ENCODE data around the gene ZNF500. TPM values are rescaled to one million over a fixed set of nuclear protein-coding genes. Genes with fewer than 3 reads are reported as not detected.

The ZNF500 gene
- total RNA-seq, 1 donor from 2014 or later = 23.5 TPM

- Mint-ChIP-seq H3K27me3 (no peaks in the 10 kb centered on the region), H3K4me1 (ENCODE audit: low read depth) (peaks cover 13% of the 10 kb centered on the region), H3K36me3 (ENCODE audit: insufficient read depth) (no peaks in the 10 kb centered on the region), H3K9me3 (ENCODE audit: low read depth) (no peaks in the 10 kb centered on the region), H3K4me3 (ENCODE audit: low read depth) (no peak overlapping the region), H3K27ac (no peak overlapping the region)
- DNase-seq (ENCODE audit: low spot score, unreplicated experiment) = no peak
- TF ChIP-seq, protein P1, sequence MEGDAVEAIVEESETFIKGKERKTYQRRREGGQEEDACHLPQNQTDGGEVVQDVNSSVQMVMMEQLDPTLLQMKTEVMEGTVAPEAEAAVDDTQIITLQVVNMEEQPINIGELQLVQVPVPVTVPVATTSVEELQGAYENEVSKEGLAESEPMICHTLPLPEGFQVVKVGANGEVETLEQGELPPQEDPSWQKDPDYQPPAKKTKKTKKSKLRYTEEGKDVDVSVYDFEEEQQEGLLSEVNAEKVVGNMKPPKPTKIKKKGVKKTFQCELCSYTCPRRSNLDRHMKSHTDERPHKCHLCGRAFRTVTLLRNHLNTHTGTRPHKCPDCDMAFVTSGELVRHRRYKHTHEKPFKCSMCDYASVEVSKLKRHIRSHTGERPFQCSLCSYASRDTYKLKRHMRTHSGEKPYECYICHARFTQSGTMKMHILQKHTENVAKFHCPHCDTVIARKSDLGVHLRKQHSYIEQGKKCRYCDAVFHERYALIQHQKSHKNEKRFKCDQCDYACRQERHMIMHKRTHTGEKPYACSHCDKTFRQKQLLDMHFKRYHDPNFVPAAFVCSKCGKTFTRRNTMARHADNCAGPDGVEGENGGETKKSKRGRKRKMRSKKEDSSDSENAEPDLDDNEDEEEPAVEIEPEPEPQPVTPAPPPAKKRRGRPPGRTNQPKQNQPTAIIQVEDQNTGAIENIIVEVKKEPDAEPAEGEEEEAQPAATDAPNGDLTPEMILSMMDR (IDR thresholded peaks at IDR 0.05; ENCODE audit: unreplicated experiment) = no peak
These were observed 17.0 kb upstream of the ZNF500 start for GRCh38 chr16:4783951-4784336.

DNA sequence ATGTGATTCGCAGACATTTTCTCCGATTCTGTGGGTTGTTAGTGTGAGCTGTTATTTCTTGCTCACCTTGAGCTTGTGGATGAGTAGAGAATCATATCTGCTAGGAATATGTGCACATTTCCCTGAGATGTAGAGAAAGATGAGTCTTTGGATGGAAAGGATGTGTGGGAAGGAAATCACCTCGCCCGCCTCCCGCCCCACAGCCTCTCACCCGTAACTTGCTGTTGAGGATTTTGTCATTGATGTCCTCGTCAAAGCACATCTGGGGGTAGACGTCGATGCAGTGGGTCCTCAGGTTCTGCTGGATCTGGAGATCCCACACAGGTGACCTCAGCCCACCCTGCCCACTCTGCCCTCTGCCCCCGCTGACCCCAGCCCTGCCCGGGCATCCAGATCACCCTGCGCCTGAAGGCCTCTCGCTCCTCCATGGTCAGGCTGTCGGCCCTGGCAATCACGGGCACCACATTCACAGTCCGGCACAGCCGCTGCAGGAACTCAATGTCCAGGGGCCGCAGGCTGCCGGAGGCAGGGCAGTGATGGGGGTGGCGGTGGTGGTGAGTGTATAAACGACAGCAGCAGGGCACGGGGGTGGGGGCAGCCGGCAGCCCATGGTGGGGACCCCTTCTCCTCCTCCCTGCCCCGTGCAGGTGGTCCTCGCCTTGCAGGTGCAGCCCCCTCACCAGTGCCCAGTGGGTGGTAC, 16.4 kb upstream of the ZNF500 start:
- no peak for DNase-seq (ENCODE audit: low spot score, unreplicated experiment)
- peaks cover 8% of the 10 kb centered on the region for H3K4me1 Mint-ChIP-seq (ENCODE audit: low read depth)
- no peak overlapping the region for H3K4me3 Mint-ChIP-seq (ENCODE audit: low read depth)
- no peaks in the 10 kb centered on the region for H3K27me3 Mint-ChIP-seq
- TF ChIP-seq, protein P1 (IDR thresholded peaks at IDR 0.05; ENCODE audit: unreplicated experiment) = no peak
- no peaks in the 10 kb centered on the region for H3K36me3 Mint-ChIP-seq (ENCODE audit: insufficient read depth)
- H3K27ac Mint-ChIP-seq = no peak overlapping the region
- no peaks in the 10 kb centered on the region for H3K9me3 Mint-ChIP-seq (ENCODE audit: low read depth)

- Mint-ChIP-seq H3K4me1 (ENCODE audit: low read depth) (no peaks in the 10 kb centered on the region), H3K9me3 (ENCODE audit: low read depth) (no peaks in the 10 kb centered on the region), H3K27me3 (no peaks in the 10 kb centered on the region), H3K4me3 (ENCODE audit: low read depth) (no peak overlapping the region), H3K36me3 (ENCODE audit: insufficient read depth) (no peaks in the 10 kb centered on the region), H3K27ac (no peak overlapping the region)
- TF ChIP-seq, protein P1 (IDR thresholded peaks at IDR 0.05; ENCODE audit: unreplicated experiment) = no peak
- DNase-seq (ENCODE audit: low spot score, unreplicated experiment) = no peak
These were observed 13.3 kb upstream of the ZNF500 start for GRCh38 chr16:4780235-4780634.

- Mint-ChIP-seq H3K9me3 (ENCODE audit: low read depth) (no peaks in the 10 kb centered on the region), H3K27ac (no peak overlapping the region), H3K27me3 (no peaks in the 10 kb centered on the region)
These were observed 11.1 kb upstream of the ZNF500 start for GRCh38 chr16:4778050-4778392.

GRCh38 chr16:4777339-4778049, 10.5 kb upstream of the ZNF500 start:
- TF ChIP-seq, protein P1 (IDR thresholded peaks at IDR 0.05; ENCODE audit: unreplicated experiment) = no peak
- Mint-ChIP-seq H3K36me3 (ENCODE audit: insufficient read depth) (no peaks in the 10 kb centered on the region), H3K4me3 (ENCODE audit: low read depth) (no peak overlapping the region), H3K9me3 (ENCODE audit: low read depth) (no peaks in the 10 kb centered on the region), H3K4me1 (ENCODE audit: low read depth) (peaks cover 2% of the 10 kb centered on the region), H3K27ac (no peak overlapping the region), H3K27me3 (no peaks in the 10 kb centered on the region)
- no peak for DNase-seq (ENCODE audit: low spot score, unreplicated experiment)

More at GRCh38 chr16:4778050-4778392, 11.1 kb upstream of the ZNF500 start:
- H3K36me3 Mint-ChIP-seq (ENCODE audit: insufficient read depth) = no peaks in the 10 kb centered on the region
- TF ChIP-seq, protein P1 (IDR thresholded peaks at IDR 0.05; ENCODE audit: unreplicated experiment) = no peak
- H3K4me3 Mint-ChIP-seq (ENCODE audit: low read depth) = no peak overlapping the region
- H3K4me1 Mint-ChIP-seq (ENCODE audit: low read depth) = peaks cover 2% of the 10 kb centered on the region
- DNase-seq (ENCODE audit: low spot score, unreplicated experiment) = no peak

Measured in progenitor cell of endocrine pancreas (in vitro differentiated cells).